ENCODE data around the gene TAPBPL. TPM values are rescaled to one million over a fixed set of nuclear protein-coding genes. Genes with fewer than 3 reads are reported as not detected.

TAPBPL gene
- polyA plus RNA-seq, 3 donors = 89.3 to 145 (median 91.8) TPM

DNA sequence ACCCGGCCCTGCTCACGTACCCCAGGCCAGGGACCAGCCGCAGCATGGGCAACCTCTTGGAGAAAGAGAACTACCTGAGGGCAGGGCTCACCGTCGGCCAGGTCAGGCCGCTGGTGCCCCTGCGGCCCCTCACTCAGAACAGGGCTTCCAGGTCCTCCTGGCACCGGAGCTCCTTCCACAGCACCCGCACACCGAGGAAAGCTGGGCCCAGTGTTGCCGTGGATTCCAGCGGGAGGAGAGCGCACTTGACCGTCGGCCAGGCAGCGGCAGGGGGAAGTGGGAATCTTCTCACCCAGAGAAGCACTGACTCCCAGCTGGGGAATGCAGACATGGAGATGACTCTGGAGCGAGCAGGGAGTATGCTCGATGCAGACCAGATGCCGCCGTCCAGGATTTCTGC, 26.6 kb downstream of the TAPBPL start:
- no peak overlapping the region for H3K27ac Mint-ChIP-seq
- Histone ChIP-seq H3K36me3 (replicated peaks in 1 of 2; ENCODE audit: control insufficient read depth in 1 of 2, insufficient read depth in 2 of 2, low read length in 2 of 2) (no peaks in the 10 kb centered on the region), H3K79me2 (ENCODE audit: insufficient read depth, low read length) (no peaks in the 10 kb centered on the region), H3K4me1 (ENCODE audit: control insufficient read depth in 1 of 2, insufficient read depth in 2 of 2, low read length in 2 of 2) (no peaks in the 10 kb centered on the region), H2AFZ (ENCODE audit: insufficient read depth, low read depth, low read length, poor library complexity, severe bottlenecking) (no peak overlapping the region), H3K27ac (ENCODE audit: low read depth in 1 of 2, low read length in 2 of 2) (no peak overlapping the region), H3K9me3 (replicated peaks in 1 of 2; ENCODE audit: control insufficient read depth in 1 of 2, insufficient read depth in 1 of 2, low read length in 2 of 2) (no peaks in the 10 kb centered on the region), H3K27me3 (ENCODE audit: control insufficient read depth in 2 of 2, insufficient read depth in 2 of 2, low read length in 2 of 2) (no peaks in the 10 kb centered on the region), H4K20me1 (ENCODE audit: insufficient read depth, low read length) (no peaks in the 10 kb centered on the region), H3K4me2 (replicated peaks; ENCODE audit: extremely low read depth, low read length, poor library complexity, severe bottlenecking) (no peak overlapping the region), H3K4me3 (replicated peaks in 1 of 3; ENCODE audit: low read depth in 2 of 3, low read length in 3 of 3) (no peak overlapping the region), H3K9ac (ENCODE audit: insufficient read depth, low read length, poor library complexity, severe bottlenecking) (no peak overlapping the region)
- H3K9me3 Mint-ChIP-seq = no peaks in the 10 kb centered on the region
- DNase-seq = no peak
- no peak overlapping the region for H3K4me3 Mint-ChIP-seq
- WGBS (ENCODE audit: insufficient coverage) = 97% methylated on average over 18 of the region's 20 CpGs
- no peaks in the 10 kb centered on the region for H3K36me3 Mint-ChIP-seq
- TF ChIP-seq, protein P1, sequence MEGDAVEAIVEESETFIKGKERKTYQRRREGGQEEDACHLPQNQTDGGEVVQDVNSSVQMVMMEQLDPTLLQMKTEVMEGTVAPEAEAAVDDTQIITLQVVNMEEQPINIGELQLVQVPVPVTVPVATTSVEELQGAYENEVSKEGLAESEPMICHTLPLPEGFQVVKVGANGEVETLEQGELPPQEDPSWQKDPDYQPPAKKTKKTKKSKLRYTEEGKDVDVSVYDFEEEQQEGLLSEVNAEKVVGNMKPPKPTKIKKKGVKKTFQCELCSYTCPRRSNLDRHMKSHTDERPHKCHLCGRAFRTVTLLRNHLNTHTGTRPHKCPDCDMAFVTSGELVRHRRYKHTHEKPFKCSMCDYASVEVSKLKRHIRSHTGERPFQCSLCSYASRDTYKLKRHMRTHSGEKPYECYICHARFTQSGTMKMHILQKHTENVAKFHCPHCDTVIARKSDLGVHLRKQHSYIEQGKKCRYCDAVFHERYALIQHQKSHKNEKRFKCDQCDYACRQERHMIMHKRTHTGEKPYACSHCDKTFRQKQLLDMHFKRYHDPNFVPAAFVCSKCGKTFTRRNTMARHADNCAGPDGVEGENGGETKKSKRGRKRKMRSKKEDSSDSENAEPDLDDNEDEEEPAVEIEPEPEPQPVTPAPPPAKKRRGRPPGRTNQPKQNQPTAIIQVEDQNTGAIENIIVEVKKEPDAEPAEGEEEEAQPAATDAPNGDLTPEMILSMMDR (IDR thresholded peaks at IDR 0.05) = no peak
- H3K4me1 Mint-ChIP-seq = no peaks in the 10 kb centered on the region
- intact Hi-C loops (cut with micrococcal nuclease) = no loop called here
- peaks cover 0 to 3% (median 1%) of the 10 kb centered on the region in 3 donors for H3K27me3 Mint-ChIP-seq (ENCODE audit: low read depth in 3 of 3)

DNA sequence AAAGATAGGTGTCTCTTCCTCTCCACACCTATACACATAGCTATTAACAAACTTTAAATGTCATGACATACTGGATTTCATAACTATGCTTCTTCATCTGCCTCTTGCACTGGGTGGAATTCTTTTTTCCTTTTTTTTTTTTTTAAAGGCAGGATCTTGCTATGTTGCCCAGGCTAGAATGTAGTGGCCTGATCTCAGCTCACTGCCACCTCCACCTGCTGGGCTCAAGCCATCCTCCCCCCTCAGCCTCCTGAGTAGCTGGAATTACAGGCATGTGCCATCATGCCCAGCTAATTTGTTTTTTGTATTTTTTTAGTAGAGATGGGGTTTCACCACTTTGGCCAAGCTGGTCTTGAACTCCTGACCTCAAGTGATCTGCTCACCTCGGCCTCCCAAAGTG, 36.4 kb downstream of the TAPBPL start:
- Histone ChIP-seq H3K4me2 (replicated peaks; ENCODE audit: extremely low read depth, low read length, poor library complexity, severe bottlenecking) (no peak overlapping the region), H4K20me1 (ENCODE audit: insufficient read depth, low read length) (no peaks in the 10 kb centered on the region), H3K27ac (ENCODE audit: low read depth in 1 of 2, low read length in 2 of 2) (no peak overlapping the region), H3K4me1 (ENCODE audit: control insufficient read depth in 1 of 2, insufficient read depth in 2 of 2, low read length in 2 of 2) (peaks cover 6 to 9% of the 10 kb centered on the region in 2 donors), H3K79me2 (ENCODE audit: insufficient read depth, low read length) (peaks cover 14% of the 10 kb centered on the region), H3K36me3 (replicated peaks in 1 of 2; ENCODE audit: control insufficient read depth in 1 of 2, insufficient read depth in 2 of 2, low read length in 2 of 2) (peaks cover 5 to 11% of the 10 kb centered on the region in 2 donors), H3K27me3 (ENCODE audit: control insufficient read depth in 2 of 2, insufficient read depth in 2 of 2, low read length in 2 of 2) (no peaks in the 10 kb centered on the region), H3K4me3 (replicated peaks in 1 of 3; ENCODE audit: low read depth in 2 of 3, low read length in 3 of 3) (no peak overlapping the region), H2AFZ (ENCODE audit: insufficient read depth, low read depth, low read length, poor library complexity, severe bottlenecking) (no peak overlapping the region), H3K9me3 (replicated peaks in 1 of 2; ENCODE audit: control insufficient read depth in 1 of 2, insufficient read depth in 1 of 2, low read length in 2 of 2) (no peaks in the 10 kb centered on the region), H3K9ac (ENCODE audit: insufficient read depth, low read length, poor library complexity, severe bottlenecking) (no peak overlapping the region)
- no CpG with 5 or more reads among the region's 1 CpG for WGBS (ENCODE audit: insufficient coverage)
- no peak overlapping the region for H3K27ac Mint-ChIP-seq
- DNase-seq = no peak
- H3K4me1 Mint-ChIP-seq = peaks cover 6% of the 10 kb centered on the region
- peaks cover 0 to 2% (median 0%) of the 10 kb centered on the region in 7 donors for H3K9me3 Mint-ChIP-seq
- TF ChIP-seq, protein P1 (IDR thresholded peaks at IDR 0.05) = no peak
- intact Hi-C loops (cut with micrococcal nuclease) = no loop called here
- H3K4me3 Mint-ChIP-seq = no peak overlapping the region
- H3K36me3 Mint-ChIP-seq = peaks cover 5 to 6% of the 10 kb centered on the region in 2 donors
- peaks cover 0 to 8% (median 7%) of the 10 kb centered on the region in 3 donors for H3K27me3 Mint-ChIP-seq (ENCODE audit: low read depth in 3 of 3)
